ENCODE results near the gene USP31.

USP31 gene

DNA sequence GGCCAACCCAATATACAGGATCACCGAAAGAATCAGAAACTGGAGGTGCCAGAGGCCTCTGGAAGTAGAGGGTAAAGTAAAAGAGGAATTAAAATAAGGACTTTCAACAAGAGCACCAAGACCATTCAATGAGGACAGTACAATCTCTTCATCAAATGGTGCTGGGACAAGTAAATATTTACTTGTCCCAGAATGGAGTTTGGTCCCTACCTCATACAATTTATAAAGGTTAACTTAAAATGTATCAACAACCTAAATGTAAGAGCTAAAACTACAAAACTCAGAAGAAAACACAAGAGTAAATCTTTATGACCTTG, 56.5 kb downstream of the USP31 start:
- no peak for DNase-seq (ENCODE audit: low read depth in 2 of 2)

DNA sequence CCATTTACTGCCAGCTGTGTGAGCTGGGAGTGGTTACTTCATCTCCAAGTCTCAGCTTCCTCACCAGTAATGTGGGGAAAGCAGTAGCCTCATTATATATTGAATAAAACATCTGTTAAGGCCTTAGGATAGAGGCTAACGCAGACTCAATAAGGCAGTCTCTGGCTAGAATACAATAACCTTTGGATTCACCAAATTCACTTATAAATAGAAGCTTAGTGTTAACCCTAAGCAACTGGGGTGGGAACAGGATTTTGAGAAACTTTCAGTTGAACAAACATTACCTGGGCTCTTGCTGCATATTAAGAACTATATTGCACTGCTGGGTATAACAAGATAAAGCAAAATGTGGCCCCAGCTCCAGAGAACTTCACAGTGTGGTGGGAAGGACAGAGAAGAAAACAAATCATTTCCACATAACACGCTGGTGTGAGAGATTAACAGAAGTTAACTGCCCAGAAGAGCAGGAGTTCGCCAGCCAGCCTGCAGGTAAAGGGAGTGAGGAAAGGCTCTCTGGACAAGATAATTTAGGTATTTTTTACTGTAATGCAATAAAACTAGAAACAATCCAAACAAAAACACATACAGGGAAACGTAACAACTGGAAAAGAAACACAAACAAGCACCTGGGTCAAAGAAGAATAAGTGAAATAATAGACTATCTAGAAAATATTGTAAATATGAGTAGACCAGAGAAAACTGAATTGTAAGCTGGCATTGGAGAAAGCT, 57.0 kb downstream of the USP31 start:
- DNase-seq (ENCODE audit: low read depth in 2 of 2): no peak

DNA sequence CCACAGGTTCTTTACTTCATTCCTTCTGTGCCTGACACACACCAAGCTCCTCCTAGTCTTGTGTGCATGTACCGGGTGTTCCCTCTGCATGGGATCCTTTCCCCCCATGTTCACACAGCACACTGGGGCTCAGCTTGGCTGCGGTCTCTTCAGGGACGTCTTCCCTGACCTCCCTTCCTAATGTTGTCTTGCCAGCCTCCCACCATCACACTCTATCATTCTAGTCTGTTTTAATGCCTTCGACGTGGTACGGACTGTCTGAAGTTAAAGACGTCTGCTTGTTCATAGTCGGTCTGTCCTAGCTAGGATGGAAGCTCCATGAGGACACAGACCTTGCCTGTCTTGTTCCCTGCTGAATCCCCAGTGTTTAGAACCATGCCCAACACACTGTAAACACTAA, 60.1 kb downstream of the USP31 start:
- no peak for DNase-seq (ENCODE audit: low read depth in 2 of 2)

DNA sequence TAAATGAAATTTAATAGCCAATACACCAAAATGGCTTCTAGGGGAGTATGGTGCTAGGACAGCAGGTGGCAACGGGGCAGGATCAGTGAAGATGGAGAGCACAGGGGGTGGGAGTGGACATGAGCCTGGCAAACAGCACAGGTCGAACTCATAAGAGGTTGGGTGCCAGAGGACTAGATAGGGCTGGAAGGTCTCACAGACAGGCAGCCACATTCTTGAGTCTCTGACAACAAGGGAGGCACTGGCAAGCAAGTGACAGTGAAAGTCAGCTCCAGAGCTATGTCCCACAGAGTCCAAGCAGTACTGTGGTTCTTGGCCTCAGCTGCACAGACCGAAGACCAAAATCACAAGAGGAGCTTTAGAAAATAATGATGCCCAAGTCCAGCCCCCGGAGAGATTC, 61.2 kb downstream of the USP31 start:
- no peak for DNase-seq (ENCODE audit: low read depth in 2 of 2)

DNA sequence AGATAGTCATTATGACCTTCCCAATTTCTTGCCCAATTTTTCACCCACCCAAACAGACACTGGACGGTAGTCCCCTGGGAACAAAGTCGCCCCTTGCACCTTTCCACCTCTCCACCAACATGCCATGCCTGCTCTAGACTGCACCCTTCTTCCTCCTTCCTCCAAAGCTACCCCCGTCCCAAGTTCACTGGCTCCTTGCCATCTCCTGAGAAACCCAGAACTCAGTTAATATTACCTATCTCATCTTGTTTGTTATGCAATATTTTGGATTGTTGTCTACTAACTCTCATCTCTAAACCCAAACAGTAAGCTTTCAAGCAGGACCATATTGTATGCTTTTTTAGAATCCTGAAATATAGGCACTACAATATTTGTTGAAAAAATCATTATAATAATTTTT, 63.3 kb downstream of the USP31 start:
- no peak for DNase-seq (ENCODE audit: low read depth in 2 of 2)

DNA sequence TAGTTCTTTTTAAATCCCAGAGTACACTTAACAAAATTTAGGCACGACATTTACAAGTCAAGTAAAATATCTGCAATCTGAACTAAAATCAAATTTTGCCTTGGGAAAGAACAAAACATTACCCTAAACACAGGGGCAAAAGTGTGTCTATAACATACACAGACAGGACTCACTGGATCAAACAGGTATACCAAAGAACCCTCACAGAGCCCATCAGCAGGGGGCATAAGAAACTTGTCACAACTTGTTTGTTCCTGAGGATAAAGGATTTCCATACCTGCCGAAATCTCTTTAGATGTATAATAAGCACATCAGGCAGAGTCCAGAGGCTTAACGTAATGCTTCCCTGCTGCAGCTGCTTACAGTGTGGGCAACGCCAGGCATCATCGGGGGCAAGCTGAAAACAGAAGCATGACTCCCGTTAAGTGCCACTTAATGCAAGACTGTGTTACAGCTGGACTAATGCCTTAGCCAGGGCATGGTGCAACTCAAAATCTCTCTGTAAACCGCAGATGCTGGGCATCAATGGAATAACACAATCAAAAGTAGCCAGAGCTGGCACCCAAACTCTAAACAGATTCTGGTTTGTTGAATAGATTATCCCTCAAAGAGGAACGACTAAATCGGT, 67.0 kb downstream of the USP31 start:
- no peak for DNase-seq (ENCODE audit: low read depth in 2 of 2)

DNA sequence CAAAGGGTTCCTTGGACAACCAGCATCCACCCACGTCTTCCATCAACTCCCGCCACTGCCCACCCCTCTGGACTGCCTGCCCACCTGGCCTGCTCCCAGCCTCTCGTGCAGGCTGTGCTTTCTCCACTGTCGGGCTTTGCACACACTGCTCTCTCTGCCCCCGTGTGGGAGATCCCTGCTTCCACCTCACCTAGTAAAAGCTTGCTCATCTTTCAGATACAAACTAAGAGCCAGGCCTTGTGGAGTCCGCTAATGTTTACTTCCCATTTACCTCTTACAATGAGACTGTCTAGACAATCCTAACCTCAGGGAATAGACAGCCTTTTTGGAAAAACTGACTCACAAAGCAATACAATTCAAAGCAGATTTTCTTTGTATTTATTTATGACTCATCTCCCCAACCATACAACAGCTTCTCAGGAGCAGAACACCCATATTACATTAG, 67.6 kb downstream of the USP31 start:
- DNase-seq (ENCODE audit: low read depth in 2 of 2): peak; percentile 42 to 49

DNA sequence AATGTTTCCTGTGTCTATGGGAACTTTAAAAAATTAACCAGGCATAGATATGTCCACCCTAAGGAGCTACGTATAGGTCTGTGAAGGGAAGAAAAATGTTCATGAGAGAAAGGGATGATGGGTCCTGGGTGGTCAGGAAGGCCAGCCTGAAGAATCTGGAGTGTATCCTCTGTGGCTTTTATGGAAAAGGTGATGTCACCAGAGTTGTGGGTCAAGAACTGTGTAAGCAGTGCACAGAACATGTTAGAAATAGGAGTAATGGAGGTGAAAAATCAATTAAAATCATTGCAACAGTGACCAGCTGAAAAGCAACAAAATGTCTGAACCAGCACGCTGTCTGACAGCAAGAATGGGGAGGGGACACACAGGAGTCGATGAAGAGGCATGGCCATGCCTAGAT, 68.5 kb downstream of the USP31 start:
- DNase-seq (ENCODE audit: low read depth in 2 of 2): no peak

DNA sequence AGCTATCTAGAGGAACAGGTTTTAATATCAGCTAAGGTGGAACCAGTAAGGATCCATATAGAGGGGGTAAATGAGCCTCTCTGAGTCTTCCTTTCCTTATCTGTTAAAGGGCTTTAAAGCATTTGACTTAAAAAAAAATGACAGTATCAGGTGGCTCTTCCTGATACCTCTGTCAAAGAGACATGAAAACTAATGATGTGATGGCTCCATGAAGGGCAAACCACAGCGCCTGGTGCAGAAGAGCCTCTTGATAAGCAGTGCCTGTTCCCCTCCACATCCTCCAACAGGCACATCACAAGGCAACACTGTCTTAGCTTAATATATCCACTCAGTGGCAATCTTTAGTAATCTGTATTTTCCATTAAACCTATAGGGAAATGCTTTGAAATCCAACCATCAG, 68.9 kb downstream of the USP31 start:
- DNase-seq (ENCODE audit: low read depth in 2 of 2): no peak

DNA sequence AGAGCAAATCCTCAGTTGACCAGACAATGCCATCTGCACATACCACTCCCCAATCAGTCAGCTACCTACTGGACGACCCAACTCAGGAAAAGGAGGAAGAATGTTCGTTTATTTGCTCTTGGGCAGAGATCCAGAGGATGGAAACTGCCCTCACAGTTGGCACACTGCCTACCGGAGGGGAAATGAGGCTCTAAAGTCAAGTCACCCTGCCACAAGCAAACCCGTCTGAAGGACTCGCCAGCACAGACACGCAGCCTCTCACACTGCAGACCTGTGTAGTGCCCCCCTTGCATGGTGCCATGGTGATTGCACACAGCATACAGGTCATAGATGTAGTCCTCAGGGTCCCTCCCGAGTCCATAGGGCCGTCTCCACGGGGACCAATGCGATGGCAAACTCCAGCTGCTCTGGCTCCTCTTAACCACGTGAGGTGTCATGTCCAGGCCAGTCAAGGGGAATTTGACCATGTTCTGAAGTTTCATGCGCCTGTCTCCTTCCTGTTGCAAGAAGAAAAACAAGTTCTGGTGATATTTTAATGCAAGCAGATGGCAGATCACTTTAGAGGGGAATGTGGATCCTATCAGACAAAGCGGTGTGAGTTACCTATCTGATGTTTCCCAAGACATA, 69.5 kb downstream of the USP31 start:
- DNase-seq (ENCODE audit: low read depth in 2 of 2): no peak

DNA sequence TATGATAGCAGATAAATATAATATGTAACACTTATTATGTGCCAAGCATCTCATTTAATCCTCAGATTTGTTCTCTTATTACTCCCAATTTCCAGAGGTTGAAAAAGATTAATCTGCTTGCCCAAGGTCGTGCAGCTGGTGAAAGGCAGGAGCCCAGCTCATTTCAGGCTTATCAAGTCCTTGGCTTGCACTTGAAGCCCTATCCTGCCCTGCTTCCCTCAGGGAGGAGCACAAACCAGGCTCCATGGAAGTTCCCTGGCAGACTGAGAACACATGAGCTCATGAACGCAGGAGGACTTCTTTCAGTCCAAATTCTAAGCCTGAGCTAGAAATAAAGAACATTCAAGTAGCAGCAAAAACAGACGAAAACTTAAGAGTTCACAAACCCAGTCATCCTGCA, 74.8 kb downstream of the USP31 start:
- DNase-seq (ENCODE audit: low read depth in 2 of 2): no peak

DNA sequence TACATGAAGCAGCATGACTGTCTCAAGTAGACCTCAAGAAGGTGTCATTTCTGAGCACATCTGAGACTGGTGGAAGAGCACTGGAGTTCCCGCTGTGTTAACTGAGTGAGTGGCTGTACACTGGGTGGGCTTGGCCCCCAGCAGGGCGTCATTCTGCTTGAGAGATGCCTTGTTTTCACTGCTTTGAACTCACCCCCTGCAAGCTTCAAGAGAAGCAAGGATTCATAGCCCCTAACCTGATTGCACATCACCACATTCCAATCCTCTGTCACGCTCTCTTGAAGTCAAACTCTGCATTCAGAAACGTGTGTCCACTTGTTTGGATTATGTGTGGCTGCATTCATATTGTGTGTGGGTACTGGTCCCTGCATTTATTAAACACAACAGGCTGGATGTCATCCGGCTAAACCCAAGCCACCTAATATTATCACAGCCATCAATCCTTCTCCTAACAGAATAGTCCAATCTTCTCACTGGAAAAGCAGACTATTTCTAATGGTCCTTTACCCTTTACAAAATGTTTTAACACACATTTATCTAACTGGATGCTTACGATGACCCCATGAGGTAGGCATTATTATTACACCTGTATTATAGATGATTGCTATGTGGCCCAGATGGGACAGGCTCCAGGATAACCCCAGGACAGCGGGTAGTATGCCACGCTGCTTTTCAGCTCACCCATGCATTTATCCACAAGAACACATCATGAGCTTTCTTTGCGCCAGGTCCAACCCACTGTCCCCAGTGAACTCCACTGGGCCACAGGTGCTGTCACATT, 76.3 kb downstream of the USP31 start:
- no peak for DNase-seq (ENCODE audit: low read depth in 2 of 2)

DNA sequence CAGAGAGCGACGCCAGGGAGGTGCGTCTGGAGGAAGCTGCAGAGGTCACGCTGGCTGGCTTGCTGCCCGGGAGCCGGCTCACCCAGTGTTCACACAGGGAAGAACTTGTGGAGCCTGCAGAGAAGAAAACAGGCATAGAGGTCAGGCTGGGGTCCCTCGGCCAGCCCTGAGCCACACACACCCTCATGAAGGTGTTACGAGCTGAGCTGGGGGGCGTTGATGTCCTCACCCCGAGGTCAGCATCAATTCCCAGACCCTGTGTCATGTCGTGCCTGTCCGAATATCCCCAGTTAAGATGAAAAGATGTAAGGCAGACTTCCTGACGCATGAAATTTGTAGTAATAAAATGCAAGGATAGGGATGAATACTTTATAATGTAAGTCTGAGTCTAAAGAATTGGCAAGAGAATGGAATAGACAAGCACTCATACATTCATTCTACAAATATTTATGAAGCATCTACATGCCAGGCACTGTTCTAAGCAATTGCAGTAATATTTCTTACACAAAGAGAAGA, 77.1 kb downstream of the USP31 start:
- DNase-seq (ENCODE audit: low read depth in 2 of 2): peak in 1 of 2 experiments; percentile 20

DNA sequence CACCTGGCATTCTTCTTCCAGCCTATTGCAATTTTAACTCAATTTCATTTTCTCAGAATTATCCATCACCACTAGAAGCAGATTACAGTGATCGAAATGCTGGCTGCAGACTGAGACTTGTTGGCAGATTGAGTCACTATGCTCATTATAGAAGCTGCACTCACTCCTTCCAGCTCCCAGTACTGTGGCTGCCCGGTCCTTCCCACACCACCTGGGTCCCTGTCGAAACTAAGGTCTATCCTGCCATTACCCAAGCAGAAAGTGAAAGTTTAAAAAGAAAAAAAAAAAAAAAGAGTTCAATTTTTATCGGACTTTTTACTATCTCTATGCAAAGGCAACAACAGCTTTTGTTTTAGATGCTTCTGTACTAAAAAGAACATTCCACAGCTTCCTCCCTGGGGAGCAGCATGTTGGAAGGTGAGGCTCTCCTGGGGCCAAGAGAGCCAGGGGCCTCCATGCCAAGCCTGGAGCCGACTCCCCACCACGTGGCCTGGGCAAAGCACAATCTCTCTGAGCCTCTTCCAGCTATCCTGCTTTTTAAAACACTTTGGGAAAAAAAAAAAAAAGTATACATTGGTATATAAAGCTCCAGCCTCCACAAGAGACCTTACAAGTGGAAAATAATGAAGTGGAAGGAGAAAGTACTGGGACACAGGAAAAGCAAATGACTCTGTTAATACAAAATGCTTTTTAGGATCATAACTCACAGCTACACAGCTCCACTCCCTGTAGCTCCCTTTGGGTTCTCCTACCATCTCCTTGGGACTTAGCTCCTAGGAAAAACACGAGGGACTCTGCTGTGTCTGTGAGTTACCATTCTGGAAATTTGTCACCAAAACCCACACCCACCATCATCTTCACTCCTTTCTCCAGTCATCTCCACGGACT, 77.8 kb downstream of the USP31 start:
- no peak for DNase-seq (ENCODE audit: low read depth in 2 of 2)

DNA sequence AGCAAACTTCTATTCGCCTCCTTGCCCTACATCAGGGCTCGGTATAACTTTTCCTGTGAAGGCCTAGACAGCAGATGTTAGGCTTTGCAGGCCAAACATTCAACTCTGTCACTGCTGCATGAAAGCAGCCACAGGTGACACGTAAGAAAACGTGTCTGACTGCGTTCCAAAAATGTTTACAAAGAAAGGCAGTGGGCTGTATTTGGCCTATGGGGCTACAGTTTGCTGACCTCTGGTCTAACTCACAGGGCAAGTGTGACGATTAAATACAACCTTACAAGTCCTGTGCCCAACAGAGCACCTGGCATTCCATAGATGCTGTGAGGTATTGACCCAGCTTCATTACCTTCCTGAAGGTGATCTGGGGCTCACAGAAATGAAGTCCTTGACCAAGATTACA, 79.4 kb downstream of the USP31 start:
- no peak for DNase-seq (ENCODE audit: low read depth in 2 of 2)

DNA sequence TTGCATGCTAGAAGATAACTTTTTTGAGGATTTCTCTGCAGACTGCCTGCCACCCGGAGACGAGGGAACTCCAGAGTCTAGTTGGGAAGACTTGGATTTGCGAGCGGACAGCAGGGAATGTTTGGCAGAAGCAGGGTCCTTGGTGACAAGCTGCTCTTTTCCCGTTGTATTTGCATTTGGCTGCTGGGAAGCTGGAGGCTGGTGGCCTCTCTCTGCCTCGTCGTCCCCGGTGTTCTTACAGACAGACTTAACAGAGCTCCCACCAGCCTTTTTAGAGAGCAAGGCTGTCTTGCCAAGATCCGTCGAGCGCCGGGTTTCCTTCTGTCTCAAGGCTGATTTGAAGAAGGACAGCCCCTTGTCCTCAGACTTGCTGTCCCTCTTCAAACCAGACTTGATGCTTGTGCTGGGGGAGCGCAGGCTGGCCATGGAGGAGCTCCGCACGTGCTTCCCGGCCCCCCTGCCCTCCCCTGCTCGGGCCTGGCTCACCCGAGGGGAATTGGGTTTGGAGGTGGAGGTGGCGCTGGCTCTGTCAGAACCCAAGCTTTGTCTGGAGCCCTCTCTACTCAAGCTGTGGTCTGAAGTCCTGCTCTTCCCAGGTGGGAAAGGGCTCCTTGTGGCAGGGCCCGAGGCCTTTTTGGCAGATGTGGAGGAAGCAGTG, 81.0 kb downstream of the USP31 start:
- no peak for DNase-seq (ENCODE audit: low read depth in 2 of 2)

DNA sequence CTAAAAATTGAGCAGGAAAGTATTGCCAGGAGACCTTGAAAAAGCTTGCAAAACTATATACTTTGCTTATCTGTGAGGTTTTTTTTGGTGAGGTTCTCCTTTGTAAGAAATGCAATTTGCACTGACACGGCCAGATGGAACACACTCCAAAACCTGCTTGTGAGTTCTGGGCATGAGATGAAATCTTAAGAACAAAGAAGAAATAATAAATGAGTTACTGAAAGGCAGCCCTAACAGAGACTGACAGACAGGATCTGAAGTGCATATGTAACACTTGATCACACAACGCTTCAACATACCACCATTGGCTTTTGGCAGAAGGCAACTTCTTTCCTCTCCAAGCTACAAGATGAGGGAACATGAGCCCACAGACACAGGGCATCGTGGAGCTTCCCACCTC, 82.6 kb downstream of the USP31 start:
- no peak for DNase-seq (ENCODE audit: low read depth in 2 of 2)

DNA sequence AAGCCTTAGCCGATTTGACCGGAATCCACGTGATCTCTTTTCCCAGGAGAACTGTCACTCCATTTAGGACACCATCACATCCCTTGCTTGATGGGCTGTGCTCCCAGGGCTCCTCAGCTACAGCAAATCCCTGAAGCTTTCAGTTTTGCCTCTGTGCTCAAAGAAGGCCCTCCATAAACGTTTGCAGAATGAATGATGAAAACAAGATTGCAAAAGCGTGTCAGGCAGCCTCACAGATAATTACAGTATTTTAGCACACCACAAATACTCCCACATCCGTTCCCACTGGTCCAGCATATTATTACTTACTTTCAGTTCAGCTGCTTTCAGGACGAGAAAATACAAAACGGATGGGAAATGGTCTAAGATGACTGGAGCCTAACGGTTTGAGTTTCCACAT, 84.6 kb downstream of the USP31 start:
- peak in 1 of 2 experiments; percentile 22 for DNase-seq (ENCODE audit: low read depth in 2 of 2)

DNA sequence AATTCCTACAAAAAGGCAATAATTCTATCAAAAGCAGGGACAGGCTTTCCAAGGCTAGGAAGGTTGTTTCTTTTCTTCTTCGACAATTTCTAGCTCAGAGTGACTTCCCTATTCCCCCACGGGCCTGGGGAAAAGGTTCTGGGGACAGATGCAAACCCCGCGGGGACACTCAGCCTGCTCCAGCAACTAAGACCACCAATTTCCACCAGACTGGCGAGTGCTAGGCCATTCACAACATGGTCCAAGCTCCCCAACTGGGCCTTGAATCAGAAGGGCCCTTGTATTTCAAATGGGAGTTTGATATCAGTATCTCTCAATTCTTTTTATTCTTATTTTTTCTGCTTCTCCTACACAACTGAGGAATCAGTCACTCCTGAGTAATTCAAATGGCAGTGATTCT, 86.7 kb downstream of the USP31 start:
- no peak for DNase-seq (ENCODE audit: low read depth in 2 of 2)

DNA sequence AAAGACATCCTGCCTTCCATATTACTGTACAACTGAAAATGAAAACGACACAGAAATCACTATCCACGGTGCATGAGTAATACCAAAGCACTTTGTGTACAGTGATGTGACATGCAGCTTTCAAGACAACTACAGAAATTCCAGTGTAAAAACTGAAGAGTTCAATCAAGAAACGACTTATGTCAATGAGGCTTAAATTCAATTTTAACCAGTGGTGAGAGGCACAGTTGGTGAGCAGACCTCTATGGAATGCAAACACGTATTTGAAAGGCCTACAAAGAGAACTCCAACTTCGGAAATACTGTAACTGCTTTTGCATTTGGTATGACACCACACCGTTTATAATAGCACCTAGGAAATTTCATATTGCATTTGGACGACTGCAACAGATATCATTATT, 87.6 kb downstream of the USP31 start:
- no peak for DNase-seq (ENCODE audit: low read depth in 2 of 2)

Measured in fibroblast of skin of left quadriceps (primary cell).